Stomach (tissue), 4 donors: ENCODE measurements around the gene CRACR2A.

ENCODE experiments used
- EP300 ChIP-seq: sonication (generic); formaldehyde crosslinking; IDR thresholded peaks from one replicate; pipeline ENCODE4 v1.6.1; 2017; ENCODE audit warnings: antibody characterized with exemption
- POLR2A ChIP-seq, 4 donors: fragments of 450-650 bp; IDR thresholded peaks; one replicate each; pipeline ENCODE4 v1.6.1; 2016; ENCODE audit warnings: antibody characterized with exemption in 4 of 4, control low read depth in 2 of 4, mild to moderate bottlenecking in 1 of 4, moderate library complexity in 1 of 4
- TF ChIP-seq, protein P1 (sequence below), 7 experiments: fragments of 450-650 bp in 4 of 7; fragments of 200-600 bp in 3 of 7; sonication (generic) in 3 of 7; IDR thresholded peaks; one replicate each; pipeline ENCODE4 v1.5.1; 2016 to 2019; ENCODE audit warnings: antibody characterized with exemption in 7 of 7, control low read depth in 2 of 7, mild to moderate bottlenecking in 1 of 7

DNA sequence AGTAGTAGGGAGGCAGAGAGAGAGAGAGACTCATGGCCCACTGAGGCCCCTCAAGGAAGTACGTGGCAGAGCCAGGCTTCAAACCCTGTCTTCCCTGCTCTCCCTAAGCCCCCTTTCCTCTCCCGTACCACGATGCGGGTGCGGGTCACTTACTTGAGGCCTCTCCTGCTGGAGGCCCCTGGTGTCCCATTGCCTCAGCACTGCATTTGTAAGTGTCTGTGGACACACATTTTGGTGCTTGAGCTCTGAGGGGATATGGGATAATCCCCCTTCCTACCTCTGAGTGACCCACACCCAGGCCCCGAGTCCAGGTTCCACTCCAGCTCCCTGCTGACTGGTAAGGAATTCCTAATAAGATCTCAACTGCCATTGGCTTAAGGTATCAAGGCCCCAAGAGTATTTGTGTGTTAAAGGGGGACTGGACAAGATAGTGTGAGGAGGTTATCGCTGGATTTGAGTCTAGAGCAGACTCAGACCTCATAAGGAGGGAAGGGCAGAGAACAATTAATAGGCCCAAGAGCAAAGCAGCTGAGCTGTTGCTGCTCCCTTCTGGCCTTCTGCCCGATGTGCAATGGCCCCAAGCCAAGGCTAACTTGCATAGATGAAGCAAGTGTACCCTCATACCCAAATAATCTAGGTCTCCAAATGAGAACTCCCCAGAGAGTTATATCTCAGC lies 71.9 kb downstream of the CRACR2A start:
- TF ChIP-seq, protein P1, sequence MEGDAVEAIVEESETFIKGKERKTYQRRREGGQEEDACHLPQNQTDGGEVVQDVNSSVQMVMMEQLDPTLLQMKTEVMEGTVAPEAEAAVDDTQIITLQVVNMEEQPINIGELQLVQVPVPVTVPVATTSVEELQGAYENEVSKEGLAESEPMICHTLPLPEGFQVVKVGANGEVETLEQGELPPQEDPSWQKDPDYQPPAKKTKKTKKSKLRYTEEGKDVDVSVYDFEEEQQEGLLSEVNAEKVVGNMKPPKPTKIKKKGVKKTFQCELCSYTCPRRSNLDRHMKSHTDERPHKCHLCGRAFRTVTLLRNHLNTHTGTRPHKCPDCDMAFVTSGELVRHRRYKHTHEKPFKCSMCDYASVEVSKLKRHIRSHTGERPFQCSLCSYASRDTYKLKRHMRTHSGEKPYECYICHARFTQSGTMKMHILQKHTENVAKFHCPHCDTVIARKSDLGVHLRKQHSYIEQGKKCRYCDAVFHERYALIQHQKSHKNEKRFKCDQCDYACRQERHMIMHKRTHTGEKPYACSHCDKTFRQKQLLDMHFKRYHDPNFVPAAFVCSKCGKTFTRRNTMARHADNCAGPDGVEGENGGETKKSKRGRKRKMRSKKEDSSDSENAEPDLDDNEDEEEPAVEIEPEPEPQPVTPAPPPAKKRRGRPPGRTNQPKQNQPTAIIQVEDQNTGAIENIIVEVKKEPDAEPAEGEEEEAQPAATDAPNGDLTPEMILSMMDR (IDR thresholded peaks at IDR 0.05) = no peak
- TF ChIP-seq POLR2A (IDR thresholded peaks at IDR 0.05) (no peak), EP300 (no peak)
